GM18868 (cell line): ENCODE measurements around the gene TESK2.
A peak's percentile ranks its signal among the peaks of the same experiment; 100 is the strongest.

Source experiments
- ATAC-seq: cut with Tn5 transposase; IDR thresholded peaks from one replicate; pipeline ENCODE4 v1.9.1; 2021; ENCODE audit warnings: mild to moderate bottlenecking, moderate library complexity; ENCODE audit not compliant: unreplicated experiment

Gene TESK2

GRCh38 chr1:45314266-45314665 lies 176.7 kb downstream of the TESK2 start:
- ATAC-seq, result no peak

GRCh38 chr1:45306905-45307304 lies 184.1 kb downstream of the TESK2 start:
- ATAC-seq, result no peak

GRCh38 chr1:45306319-45306718 lies 184.6 kb downstream of the TESK2 start:
- ATAC-seq, result no peak

GRCh38 chr1:45305231-45305630 lies 185.7 kb downstream of the TESK2 start:
- ATAC-seq, result no peak

- ATAC-seq, result no peak
Observed at GRCh38 chr1:45304311-45305081, 186.5 kb downstream of the TESK2 start.

GRCh38 chr1:45303520-45304310 lies 187.2 kb downstream of the TESK2 start:
- ATAC-seq, result peak; percentile 70

GRCh38 chr1:45302505-45303150 lies 188.3 kb downstream of the TESK2 start:
- no peak for ATAC-seq

GRCh38 chr1:45300669-45300997 lies 190.3 kb downstream of the TESK2 start:
- no peak for ATAC-seq

GRCh38 chr1:45299981-45300668 lies 190.8 kb downstream of the TESK2 start:
- no peak for ATAC-seq

GRCh38 chr1:45299296-45299695 lies 191.7 kb downstream of the TESK2 start:
- ATAC-seq, result no peak

- no peak for ATAC-seq
Observed at GRCh38 chr1:45297666-45298356, 193.2 kb downstream of the TESK2 start.
